Brain microvascular endothelial cell (primary cell): ENCODE data around the gene PPCDC.
"Not testable (repeated sequence)": the region's sequence is repeated elsewhere in the genome, so short reads cannot be mapped to it uniquely, and the experiment has no call there.

ENCODE experiments used
- DNase-seq: peaks from one replicate; pipeline ENCODE4 v3.0.0-alpha.2; 2020
- H3K27ac ChIP-seq: fragments of 250-450 bp; sonication (Bioruptor Pico); 2 replicates; pipeline ENCODE4 v1.5.1; 2020; ENCODE audit warnings: mild to moderate bottlenecking, moderate library complexity
- H3K27me3 ChIP-seq: fragments of 250-450 bp; sonication (Bioruptor Pico); replicated peaks from 2 replicates; pipeline ENCODE4 v1.5.1; 2020; ENCODE audit warnings: mild to moderate bottlenecking
- H3K36me3 ChIP-seq: fragments of 250-450 bp; sonication (Bioruptor Pico); replicated peaks from 2 replicates; pipeline ENCODE4 v1.5.1; 2020; ENCODE audit warnings: mild to moderate bottlenecking
- H3K4me3 ChIP-seq: 2 replicates; pipeline ENCODE4 v1.5.1; 2011; ENCODE audit warnings: low read depth, mild to moderate bottlenecking, control low read depth, low read length, moderate library complexity
- in situ Hi-C: cut with HindIII; loops from 2 replicates; pipeline ENCODE4 v1.10.0; 2017; ENCODE audit warnings: low sequenced_read_pairs, low pct_ligation_motif_present
- TF ChIP-seq, protein P1 (sequence below): IDR thresholded peaks from 2 replicates; pipeline ENCODE4 v1.5.1; 2011; ENCODE audit warnings: low read depth, mild to moderate bottlenecking, moderate library complexity, low read length, control low read depth, inconsistent platforms; ENCODE audit errors: missing control alignments

PPCDC gene

DNA sequence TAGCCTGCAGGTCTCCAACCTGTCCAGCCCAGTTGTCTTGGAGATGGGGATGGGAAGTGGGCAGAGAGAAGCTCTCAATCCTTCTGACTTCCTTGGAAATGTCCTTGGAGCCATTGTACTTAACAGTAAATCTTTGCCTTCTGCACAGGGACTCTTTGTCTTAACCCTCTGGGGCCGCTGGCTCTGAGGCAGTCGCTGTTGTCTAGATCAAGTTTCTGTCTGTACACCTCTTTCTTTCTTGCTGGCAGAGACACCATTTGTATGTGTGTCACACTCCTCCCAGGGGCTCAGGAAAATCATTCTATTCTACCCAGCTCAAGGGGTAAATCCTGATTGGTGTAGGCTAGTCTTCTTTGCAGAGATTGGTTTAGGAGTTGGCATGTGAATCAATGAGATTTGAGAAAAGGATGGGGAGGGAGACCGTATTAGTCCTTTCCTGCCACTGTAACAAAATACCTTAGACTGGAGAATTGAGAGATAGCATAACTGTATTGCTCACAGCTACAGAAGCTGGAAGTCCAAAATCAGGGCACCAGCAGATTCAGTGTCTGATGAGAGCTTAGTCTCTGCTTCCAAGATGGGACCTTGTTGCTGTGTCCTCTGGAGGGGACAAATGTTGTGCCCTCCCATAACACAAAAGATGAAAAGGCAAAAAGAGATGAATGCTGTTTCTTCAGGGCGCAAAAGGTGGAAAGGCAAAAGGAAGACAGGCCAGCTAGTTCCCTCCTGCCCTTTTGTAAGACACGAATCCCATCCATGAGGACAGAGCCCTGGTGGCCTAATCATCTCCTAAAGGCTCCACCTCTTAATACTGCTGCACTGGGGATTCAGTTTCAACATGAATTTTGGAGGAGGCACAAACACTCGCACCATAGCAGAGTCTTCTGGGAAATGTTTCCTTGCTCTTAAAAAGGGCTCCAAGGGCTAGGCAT, 66.3 kb downstream of the PPCDC start:
- Histone ChIP-seq H3K27ac (peak overlapping the region; percentile 1), H3K36me3 (no peaks in the 10 kb centered on the region), H3K27me3 (no peaks in the 10 kb centered on the region), H3K4me3 (no peak overlapping the region)
- TF ChIP-seq, protein P1, sequence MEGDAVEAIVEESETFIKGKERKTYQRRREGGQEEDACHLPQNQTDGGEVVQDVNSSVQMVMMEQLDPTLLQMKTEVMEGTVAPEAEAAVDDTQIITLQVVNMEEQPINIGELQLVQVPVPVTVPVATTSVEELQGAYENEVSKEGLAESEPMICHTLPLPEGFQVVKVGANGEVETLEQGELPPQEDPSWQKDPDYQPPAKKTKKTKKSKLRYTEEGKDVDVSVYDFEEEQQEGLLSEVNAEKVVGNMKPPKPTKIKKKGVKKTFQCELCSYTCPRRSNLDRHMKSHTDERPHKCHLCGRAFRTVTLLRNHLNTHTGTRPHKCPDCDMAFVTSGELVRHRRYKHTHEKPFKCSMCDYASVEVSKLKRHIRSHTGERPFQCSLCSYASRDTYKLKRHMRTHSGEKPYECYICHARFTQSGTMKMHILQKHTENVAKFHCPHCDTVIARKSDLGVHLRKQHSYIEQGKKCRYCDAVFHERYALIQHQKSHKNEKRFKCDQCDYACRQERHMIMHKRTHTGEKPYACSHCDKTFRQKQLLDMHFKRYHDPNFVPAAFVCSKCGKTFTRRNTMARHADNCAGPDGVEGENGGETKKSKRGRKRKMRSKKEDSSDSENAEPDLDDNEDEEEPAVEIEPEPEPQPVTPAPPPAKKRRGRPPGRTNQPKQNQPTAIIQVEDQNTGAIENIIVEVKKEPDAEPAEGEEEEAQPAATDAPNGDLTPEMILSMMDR = no peak
- no peak for DNase-seq
- in situ Hi-C loops = no loop called here

DNA sequence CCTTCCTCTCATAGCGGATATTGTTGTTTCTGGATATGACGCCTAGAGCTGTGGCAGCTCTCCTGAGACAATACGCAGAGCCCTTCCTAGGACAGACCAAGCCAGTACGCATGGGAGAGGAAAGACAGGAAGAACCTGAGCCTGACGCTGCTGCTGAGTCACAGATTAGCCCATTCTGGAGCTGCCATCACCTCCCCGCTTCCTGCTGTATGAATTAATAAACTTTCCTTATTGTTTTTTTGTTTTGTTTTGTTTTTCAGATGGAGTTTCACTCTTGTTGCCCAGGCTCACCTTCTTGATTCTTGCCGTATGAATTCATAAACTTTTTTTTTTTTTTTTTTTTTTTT, 67.0 kb downstream of the PPCDC start:
- Histone ChIP-seq H3K27ac (peak overlapping the region; percentile 1), H3K27me3 (no peaks in the 10 kb centered on the region), H3K36me3 (no peaks in the 10 kb centered on the region), H3K4me3 (no peak overlapping the region)
- peak; percentile 80 for DNase-seq
- TF ChIP-seq, protein P1 = no peak
- in situ Hi-C loops = no loop called here

DNA sequence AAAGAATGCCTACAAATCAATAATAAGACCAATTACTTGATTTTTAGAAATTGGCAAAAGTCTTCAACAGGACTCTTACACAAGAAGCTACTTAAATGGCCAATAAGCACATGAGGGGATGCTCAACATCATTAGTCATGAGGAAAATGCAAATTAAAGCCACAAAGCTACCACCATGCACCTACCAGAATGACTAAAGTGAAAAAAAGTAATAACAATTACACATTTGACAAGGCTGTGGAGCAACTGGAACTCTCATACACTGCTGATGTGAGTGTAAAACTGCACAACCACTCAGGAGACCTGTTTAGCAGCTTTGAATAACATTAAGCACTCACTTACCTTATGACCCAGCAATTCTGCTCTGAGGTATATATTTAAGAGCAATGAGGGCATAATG, 68.4 kb downstream of the PPCDC start:
- Histone ChIP-seq H3K27ac (no peak overlapping the region), H3K36me3 (no peaks in the 10 kb centered on the region), H3K27me3 (no peaks in the 10 kb centered on the region), H3K4me3 (no peak overlapping the region)
- DNase-seq = no peak
- TF ChIP-seq, protein P1 = no peak
- in situ Hi-C loops = no loop called here

DNA sequence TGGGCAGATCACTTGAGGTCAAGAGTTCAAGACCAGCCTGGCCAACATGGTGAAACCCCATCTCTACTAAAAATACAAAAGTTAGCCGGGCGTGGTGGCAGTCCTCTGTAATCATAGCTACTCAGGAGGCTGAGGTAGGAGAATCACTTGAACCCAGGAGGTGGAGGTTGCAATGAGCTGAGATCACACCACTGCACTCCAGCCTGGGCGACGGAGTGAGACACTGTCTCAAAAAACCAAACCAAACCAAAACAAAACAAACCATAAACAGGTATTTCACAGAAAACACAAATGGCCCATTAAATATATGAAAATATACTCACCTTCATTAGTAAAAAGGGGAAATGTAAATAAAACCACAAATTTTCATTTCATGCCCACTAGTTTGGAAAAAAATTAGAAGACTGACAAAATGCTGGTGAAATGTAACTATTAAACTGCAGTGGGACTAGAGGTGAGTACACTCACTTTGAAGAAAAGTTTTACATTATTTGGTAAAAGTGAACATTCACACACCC, 71.6 kb downstream of the PPCDC start:
- in situ Hi-C loops, H3K27ac ChIP-seq, DNase-seq, H3K36me3 ChIP-seq, H3K27me3 ChIP-seq, H3K4me3 ChIP-seq: not testable (repeated sequence)

DNA sequence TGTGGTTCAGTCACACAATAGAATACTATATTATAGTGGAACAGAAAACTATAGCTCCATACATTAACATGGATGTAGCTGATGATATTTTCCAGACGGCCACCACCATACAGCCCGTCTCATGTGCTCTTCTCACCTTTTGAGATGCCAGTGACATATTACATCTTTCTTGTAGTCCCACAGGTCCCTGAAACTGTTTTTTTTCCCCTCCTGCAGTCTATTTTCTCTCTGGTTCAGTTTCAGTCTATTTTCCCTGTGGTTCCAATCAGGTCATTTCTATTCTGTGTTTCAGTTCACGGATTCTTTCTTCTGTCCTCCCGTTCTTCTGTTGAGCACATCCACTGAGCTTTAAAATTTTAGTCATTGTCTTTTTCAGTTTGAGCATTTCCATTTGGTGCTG, 72.2 kb downstream of the PPCDC start:
- no peaks in the 10 kb centered on the region for H3K36me3 ChIP-seq
- no peaks in the 10 kb centered on the region for H3K27me3 ChIP-seq

DNA sequence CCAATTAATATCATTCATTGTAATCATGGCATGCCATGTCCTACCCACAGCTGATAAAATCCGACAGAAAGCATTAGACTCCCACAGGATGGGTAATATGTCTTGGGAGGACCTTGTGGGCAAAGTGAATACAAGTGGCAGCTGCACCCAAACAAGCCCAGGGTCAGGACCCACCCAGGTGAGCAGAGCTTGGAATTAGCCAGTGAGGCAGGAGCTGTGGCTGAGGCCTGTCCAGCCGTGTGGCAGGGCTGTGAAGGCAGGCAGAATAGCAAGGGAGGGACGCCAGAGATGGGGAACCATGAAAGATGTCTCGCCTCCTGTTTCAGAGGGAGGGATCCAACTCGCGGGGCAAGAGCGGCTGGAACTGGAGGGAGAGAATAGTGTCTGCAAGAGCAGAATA, 74.5 kb downstream of the PPCDC start:
- in situ Hi-C loops = no loop called here
- H3K27ac ChIP-seq = no peak overlapping the region
- H3K4me3 ChIP-seq = no peak overlapping the region
- no peak for DNase-seq
- H3K36me3 ChIP-seq = no peaks in the 10 kb centered on the region
- TF ChIP-seq, protein P1 = no peak
- H3K27me3 ChIP-seq = no peaks in the 10 kb centered on the region

More for the DNA sequence above, 72.2 kb downstream of the PPCDC start:
- in situ Hi-C loops = no loop called here
- no peak overlapping the region for H3K4me3 ChIP-seq
- no peak for DNase-seq
- no peak overlapping the region for H3K27ac ChIP-seq
- TF ChIP-seq, protein P1 = no peak
